ENCODE data around the gene ANGEL2.
A peak's percentile ranks its signal among the peaks of the same experiment; 100 is the strongest.
"Not testable (repeated sequence)": the region's sequence is repeated elsewhere in the genome, so short reads cannot be mapped to it uniquely, and the experiment has no call there.

ANGEL2 gene, protein sequence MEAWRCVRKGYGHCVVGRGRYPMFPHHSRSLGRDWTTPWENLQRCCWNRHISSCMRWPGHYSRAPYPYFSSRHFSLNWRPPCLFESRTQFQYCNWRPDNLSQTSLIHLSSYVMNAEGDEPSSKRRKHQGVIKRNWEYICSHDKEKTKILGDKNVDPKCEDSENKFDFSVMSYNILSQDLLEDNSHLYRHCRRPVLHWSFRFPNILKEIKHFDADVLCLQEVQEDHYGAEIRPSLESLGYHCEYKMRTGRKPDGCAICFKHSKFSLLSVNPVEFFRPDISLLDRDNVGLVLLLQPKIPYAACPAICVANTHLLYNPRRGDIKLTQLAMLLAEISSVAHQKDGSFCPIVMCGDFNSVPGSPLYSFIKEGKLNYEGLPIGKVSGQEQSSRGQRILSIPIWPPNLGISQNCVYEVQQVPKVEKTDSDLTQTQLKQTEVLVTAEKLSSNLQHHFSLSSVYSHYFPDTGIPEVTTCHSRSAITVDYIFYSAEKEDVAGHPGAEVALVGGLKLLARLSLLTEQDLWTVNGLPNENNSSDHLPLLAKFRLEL

GRCh38 chr1:213015099-213016050, at the start of gene ANGEL2:
TSS of gene ANGEL2 (minus strand) at chr1:213015867. CDS start at chr1:213015671, 196 bp downstream.
- DNase-seq (ENCODE audit: low spot score) = peak; percentile 97

GRCh38 chr1:213061263-213061662, 45.6 kb upstream of the ANGEL2 start:
- DNase-seq (ENCODE audit: low spot score) = no peak

DNA sequence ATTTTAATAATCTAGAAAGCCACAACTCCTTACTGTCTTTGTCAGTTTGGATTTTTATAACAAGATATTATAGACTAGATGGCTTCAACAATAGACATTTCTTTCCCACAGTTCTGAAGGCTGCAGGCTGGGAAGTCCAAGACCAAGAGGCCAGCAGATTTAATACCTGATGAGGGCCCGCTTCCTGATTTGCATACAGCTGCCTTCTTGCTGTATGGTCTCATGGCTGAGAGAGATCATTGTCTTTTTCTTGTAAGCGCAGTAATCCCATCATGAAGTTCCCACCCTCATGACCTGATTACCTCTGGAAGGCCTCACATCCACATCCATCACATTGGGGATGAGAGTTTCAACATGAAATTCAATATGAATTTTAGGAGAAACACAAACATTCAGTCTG, 45.2 kb upstream of the ANGEL2 start:
- no peak for DNase-seq (ENCODE audit: low spot score)

GRCh38 chr1:213057264-213058059, 41.8 kb upstream of the ANGEL2 start:
- DNase-seq (ENCODE audit: low spot score) = no peak

- DNase-seq (ENCODE audit: low spot score) = no peak
Observed at GRCh38 chr1:213055767-213056166, 40.1 kb upstream of the ANGEL2 start.

DNA sequence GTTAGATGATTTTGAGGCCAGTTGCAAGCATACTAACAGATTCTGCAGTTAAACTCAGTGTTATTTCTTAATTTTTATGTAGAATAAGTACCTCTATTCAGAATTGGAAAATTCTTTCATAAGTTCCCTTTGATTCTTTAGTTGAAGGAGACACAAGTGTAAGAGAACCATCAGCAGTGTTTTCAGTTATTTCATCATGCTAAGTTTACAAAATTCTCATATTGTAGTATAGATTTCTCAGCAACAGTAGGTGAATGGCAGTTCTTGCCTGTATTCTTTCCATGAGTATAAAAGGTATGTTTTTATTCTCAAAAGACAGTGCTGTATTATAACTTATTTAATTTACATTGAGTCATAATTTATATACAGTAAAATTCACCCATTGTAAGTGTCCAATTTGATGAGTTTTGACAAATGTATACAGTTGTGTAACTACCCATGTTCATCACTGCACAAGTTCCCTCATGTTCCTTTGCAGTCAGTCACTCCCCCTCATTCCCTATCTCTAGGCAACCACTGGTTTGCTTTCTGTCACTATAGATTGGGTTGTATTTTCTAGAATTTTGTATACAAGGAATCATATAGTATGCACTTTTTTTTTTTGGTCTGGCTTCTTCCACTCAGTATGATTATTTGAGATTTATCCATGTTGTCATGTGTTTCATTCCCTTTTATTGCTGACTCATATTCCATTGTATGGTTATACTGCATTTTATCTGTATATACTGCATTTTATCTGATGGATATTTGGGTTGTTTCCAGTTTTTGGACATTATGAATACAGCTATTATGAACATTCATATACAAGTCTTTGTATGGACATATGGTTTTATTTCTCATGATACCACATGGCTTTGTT, 39.3 kb upstream of the ANGEL2 start:
- no peak for DNase-seq (ENCODE audit: low spot score)

DNA sequence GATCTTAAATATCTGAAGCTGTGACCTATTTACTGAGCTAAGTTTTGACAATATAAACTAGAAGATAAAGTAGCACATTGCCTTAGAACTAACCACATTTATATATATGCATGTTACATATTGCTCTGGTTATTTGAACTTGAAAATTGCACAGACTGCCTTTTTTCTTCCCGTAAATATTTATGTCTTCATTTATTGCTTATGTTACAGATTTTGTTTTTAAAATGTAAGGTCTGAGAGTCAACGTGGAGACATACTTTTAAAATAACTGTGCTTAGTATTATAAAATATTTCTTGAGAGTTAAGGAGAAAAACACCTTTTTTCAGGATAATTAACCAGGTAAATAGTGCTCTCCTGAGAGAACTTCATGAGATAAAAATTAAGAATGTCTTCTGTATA, 38.5 kb upstream of the ANGEL2 start:
- no peak for DNase-seq (ENCODE audit: low spot score)

DNA sequence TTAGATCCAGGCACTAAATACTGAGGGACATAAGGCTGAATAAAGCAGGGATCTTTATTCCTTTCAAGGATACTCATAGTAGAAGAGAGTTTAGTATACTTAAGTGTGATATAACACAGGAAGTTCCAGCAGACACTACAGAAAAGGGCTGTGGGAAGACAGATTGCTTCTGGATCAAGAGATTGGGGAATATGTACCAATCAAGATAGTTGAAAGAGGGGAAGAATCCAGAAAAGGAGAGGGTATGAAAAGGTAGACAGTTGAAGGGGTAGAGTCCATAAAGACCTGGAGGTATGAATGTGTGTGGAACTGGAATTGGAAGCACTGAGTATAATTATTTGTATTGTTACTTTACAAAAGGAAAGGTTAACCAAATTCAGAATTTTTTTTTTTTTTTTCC, 37.8 kb upstream of the ANGEL2 start:
- DNase-seq (ENCODE audit: low spot score) = no peak

GRCh38 chr1:213051881-213052202, 36.2 kb upstream of the ANGEL2 start:
- DNase-seq (ENCODE audit: low spot score) = no peak

DNA sequence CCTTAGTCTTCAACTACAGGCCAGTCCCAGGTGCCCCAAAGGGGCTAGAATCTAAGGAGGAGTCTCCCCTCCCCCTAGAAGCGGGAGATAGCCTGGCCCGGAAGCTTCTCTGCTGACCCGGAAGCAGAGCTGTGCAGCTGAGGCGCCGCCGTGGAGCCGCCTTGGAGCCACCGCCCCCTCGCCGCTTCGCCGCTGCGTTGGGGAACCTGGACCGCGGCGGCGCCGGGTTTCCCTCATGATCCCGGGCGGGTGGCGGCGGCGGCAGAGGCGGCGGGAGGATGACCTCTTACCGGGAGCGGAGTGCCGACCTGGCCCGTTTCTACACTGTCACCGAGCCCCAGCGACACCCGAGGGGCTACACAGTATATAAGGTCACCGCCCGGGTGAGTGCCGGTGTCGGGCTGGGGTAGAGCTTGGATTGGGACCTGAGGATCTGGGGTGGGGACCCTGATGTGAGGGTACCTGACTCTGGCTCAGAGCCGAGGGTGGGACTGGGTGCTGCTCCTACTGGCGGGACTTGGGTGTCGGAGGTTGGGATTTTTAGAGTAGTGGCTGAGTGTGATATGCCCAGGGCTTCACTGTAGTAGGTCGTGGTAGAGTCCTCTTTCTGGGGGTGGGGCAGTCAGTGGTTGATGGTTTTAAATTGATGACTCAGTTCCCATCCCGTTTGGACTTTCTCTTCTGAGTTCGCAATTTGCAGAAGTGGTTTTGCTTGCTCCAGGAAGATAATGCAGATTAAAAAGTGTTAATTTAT, 35.6 kb upstream of the ANGEL2 start, which contains the start of gene RPS6KC1:
RPS6KC1 (plus strand) TSS at position 115 of the 754 bp plus-strand sequence; CDS start at position 279, 164 bp downstream.
- DNase-seq (ENCODE audit: low spot score) = peak; percentile 89

GRCh38 chr1:213050745-213051126, 35.1 kb upstream of the ANGEL2 start:
- DNase-seq (ENCODE audit: low spot score) = no peak

- no peak for DNase-seq (ENCODE audit: low spot score)
Observed at GRCh38 chr1:213049232-213049631, 33.6 kb upstream of the ANGEL2 start.

DNA sequence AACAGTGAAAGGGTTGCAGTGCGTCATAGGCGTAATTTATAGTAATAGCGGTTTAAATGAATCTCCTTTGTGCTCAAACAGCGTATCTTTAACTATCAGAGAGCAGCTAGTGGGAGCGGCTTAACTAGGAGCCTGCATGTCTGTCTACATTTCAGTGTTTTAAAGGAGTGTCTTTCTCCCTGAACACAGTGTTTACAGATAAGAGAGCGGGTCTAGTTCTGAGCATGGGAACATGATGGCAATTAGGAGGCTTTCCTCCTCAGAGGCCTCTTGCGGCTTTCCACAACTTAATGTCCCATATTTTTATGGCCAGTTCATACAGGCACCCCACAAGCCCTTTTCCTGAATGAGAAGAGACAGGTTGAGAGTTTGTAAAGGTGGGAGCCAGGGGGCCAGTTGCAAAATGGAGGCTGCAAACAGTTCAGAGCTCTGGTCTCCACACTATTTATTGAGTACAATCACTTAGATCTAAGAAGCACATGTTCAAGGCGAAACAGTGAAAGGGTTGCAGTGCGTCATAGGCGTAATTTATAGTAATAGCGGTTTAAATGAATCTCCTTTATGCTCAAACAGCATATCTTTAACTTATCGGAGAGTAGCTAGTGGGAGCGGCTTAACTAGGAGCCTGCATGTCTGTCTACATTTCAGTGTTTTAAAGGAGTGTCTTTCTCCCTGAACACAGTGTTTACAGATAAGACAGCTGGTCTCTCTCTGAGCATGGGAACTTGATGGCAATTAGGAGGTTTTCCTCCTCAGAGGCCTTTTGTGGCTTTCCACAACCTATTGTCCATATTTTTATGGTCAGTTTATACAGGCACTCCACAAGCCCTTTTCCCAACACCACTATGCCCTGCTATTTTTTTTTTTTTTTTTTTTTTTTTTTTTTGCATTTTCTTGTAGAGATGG, 29.9 kb upstream of the ANGEL2 start:
- not testable (repeated sequence) for DNase-seq (ENCODE audit: low spot score)

GRCh38 chr1:213041443-213041842, 25.8 kb upstream of the ANGEL2 start:
- DNase-seq (ENCODE audit: low spot score) = no peak

GRCh38 chr1:213035573-213035972, 19.9 kb upstream of the ANGEL2 start:
- DNase-seq (ENCODE audit: low spot score) = no peak

GRCh38 chr1:213034713-213035112, 19.0 kb upstream of the ANGEL2 start:
- no peak for DNase-seq (ENCODE audit: low spot score)

GRCh38 chr1:213032651-213033050, 17.0 kb upstream of the ANGEL2 start:
- DNase-seq (ENCODE audit: low spot score) = no peak

DNA sequence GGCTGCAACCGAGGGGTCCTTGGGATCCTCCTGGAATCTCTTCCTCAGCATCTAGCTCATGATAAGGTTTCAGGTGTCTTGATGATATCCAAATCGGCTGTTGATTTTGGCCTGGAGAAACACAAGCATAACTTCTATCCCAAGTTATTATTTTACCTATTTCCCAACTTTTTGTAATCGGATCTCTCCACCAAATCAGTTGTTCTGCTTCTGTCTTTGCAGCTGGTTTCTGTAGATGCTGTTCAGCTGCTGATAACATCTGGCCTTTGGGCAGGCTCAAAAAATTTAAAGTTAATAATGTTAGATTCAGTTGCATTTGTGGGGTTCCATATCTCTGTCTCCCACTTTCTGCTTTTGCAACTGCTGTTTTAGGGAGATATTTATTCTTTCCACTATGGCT, 11.4 kb upstream of the ANGEL2 start:
- DNase-seq (ENCODE audit: low spot score) = not testable (repeated sequence)

GRCh38 chr1:213020016-213020415, 4.3 kb upstream of the ANGEL2 start:
- DNase-seq (ENCODE audit: low spot score) = no peak
